Fibroblast of lung (primary cell): ENCODE results near the gene ADRB2. TPM values are rescaled to one million over a fixed set of nuclear protein-coding genes. Genes with fewer than 3 reads are reported as not detected.

ENCODE experiments used
- DNase-seq, 2 donors: peaks; one replicate each; pipeline versions ENCODE4 v3.0.0 to v3.0.0-alpha.2; 2010; ENCODE audit warnings: low read depth in 2 of 2
- H2AFZ ChIP-seq: 2 replicates; pipeline ENCODE4 v1.5.1; 2012; ENCODE audit warnings: low read length, control low read depth, inconsistent platforms
- H3K27ac ChIP-seq: 2 replicates; pipeline ENCODE4 v1.5.1; 2011; ENCODE audit warnings: low read length, control low read depth; ENCODE audit not compliant: insufficient read depth
- H3K27me3 ChIP-seq: 2 replicates; pipeline ENCODE4 v1.5.1; 2011; ENCODE audit warnings: mild to moderate bottlenecking, low read length; ENCODE audit not compliant: control insufficient read depth, insufficient read depth
- H3K36me3 ChIP-seq: 2 replicates; pipeline ENCODE4 v1.5.1; 2011; ENCODE audit warnings: low read length; ENCODE audit not compliant: control insufficient read depth, insufficient read depth
- H3K4me1 ChIP-seq: 2 replicates; pipeline ENCODE4 v1.5.1; 2011; ENCODE audit warnings: low read length; ENCODE audit not compliant: control insufficient read depth, insufficient read depth; ENCODE audit errors: extremely low read depth
- H3K4me2 ChIP-seq: 2 replicates; pipeline ENCODE4 v1.5.1; 2011; ENCODE audit warnings: low read length, control low read depth; ENCODE audit not compliant: insufficient read depth; ENCODE audit errors: extremely low read depth
- H3K4me3 ChIP-seq, 4 experiments: fragments of 200-600 bp in 1 of 4; sonication (generic) in 1 of 4; replicated peaks in 1 of 4; 2 replicates each; pipeline ENCODE4 v1.5.1; 2011 to 2016; ENCODE audit warnings: low read length in 4 of 4, low read depth in 3 of 4, mild to moderate bottlenecking in 3 of 4, control low read depth in 2 of 4, inconsistent platforms in 1 of 4, mixed read lengths in 1 of 4; ENCODE audit not compliant: insufficient read depth in 1 of 4; ENCODE audit errors: control extremely low read depth in 1 of 4
- H3K79me2 ChIP-seq: 2 replicates; pipeline ENCODE4 v1.5.1; 2012; ENCODE audit warnings: mild to moderate bottlenecking, low read length, inconsistent platforms; ENCODE audit not compliant: control insufficient read depth, insufficient read depth
- H3K9ac ChIP-seq: 2 replicates; pipeline ENCODE4 v1.5.1; 2011; ENCODE audit warnings: mild to moderate bottlenecking, low read length, control low read depth; ENCODE audit not compliant: insufficient read depth
- H3K9me3 ChIP-seq: 2 replicates; pipeline ENCODE4 v1.5.1; 2012; ENCODE audit warnings: low read depth, low read length; ENCODE audit not compliant: control insufficient read depth, insufficient read depth
- H4K20me1 ChIP-seq: 2 replicates; pipeline ENCODE4 v1.5.1; 2011; ENCODE audit warnings: low read length; ENCODE audit not compliant: control insufficient read depth, insufficient read depth; ENCODE audit errors: extremely low read depth
- CTCF ChIP-seq, 2 donors: IDR thresholded peaks in 1 of 2; conservative IDR thresholded peaks in 1 of 2; 1 replicate in 1 of 2; 2 replicates in 1 of 2; pipeline ENCODE4 v1.5.1; 2011 to 2012; ENCODE audit warnings: low read length in 2 of 2, control low read depth in 1 of 2, inconsistent platforms in 1 of 2, low read depth in 1 of 2, mild to moderate bottlenecking in 1 of 2
- EZH2 ChIP-seq: IDR thresholded peaks from 2 replicates; pipeline ENCODE4 v1.5.1; 2012; ENCODE audit warnings: low read length, control low read depth, mild to moderate bottlenecking; ENCODE audit errors: missing control alignments
- polyA plus RNA-seq, 2 donors: library from polyadenylated mRNA; depleted of rRNA in 1 of 2; stranded (reverse) in 1 of 2; unstranded in 1 of 2; fragments of >200 nt; gene quantifications; 2 replicates each; pipeline ENCODE4 v1.2.1, GENCODE V29; 2011 to 2012; ENCODE audit warnings: missing spikeins in 1 of 2
- total RNA-seq: library from RNA; depleted of rRNA; stranded (reverse); fragments of >200 nt; gene quantifications from 2 replicates; pipeline ENCODE4 v1.2.1, GENCODE V29; 2014

Gene ADRB2
- total and polyA plus RNA-seq, 2 donors (not counting 1 experiment from before 2014, with no cell fraction given), result 0.60 to 4.5 TPM

GRCh38 chr5:148780711-148781110 is 45.7 kb upstream of the ADRB2 start:
- Histone ChIP-seq H3K79me2 (no peaks in the 10 kb centered on the region), H3K36me3 (no peaks in the 10 kb centered on the region), H4K20me1 (no peaks in the 10 kb centered on the region), H3K9ac (no peak overlapping the region), H2AFZ (no peak overlapping the region), H3K27me3 (no peaks in the 10 kb centered on the region), H3K9me3 (no peaks in the 10 kb centered on the region), H3K4me1 (no peaks in the 10 kb centered on the region), H3K4me2 (no peak overlapping the region), H3K4me3 (no peak overlapping the region), H3K27ac (no peak overlapping the region)
- no peak for DNase-seq
- TF ChIP-seq EZH2, result no peak

GRCh38 chr5:148781766-148782165 is 44.6 kb upstream of the ADRB2 start:
- Histone ChIP-seq H2AFZ (no peak overlapping the region), H4K20me1 (no peaks in the 10 kb centered on the region), H3K36me3 (no peaks in the 10 kb centered on the region), H3K27me3 (no peaks in the 10 kb centered on the region), H3K4me2 (no peak overlapping the region), H3K9ac (no peak overlapping the region), H3K27ac (no peak overlapping the region), H3K9me3 (no peaks in the 10 kb centered on the region), H3K4me3 (no peak overlapping the region), H3K79me2 (no peaks in the 10 kb centered on the region), H3K4me1 (no peaks in the 10 kb centered on the region)
- no peak for DNase-seq
- TF ChIP-seq CTCF (conservative IDR thresholded peaks at IDR 0.05 in 1 of 2, IDR thresholded peaks at IDR 0.05 in 1 of 2; ENCODE audit: low read depth in 1 of 2, low read length in 2 of 2), result no peak
- no peak for TF ChIP-seq EZH2

GRCh38 chr5:148785223-148785622 is 41.2 kb upstream of the ADRB2 start:
- no peak for TF ChIP-seq EZH2
- no peak for TF ChIP-seq CTCF (conservative IDR thresholded peaks at IDR 0.05 in 1 of 2, IDR thresholded peaks at IDR 0.05 in 1 of 2; ENCODE audit: low read depth in 1 of 2, low read length in 2 of 2)
- Histone ChIP-seq H4K20me1 (no peaks in the 10 kb centered on the region), H3K4me1 (no peaks in the 10 kb centered on the region), H3K4me2 (no peak overlapping the region), H3K9ac (no peak overlapping the region), H3K27me3 (no peaks in the 10 kb centered on the region), H3K4me3 (no peak overlapping the region), H3K79me2 (no peaks in the 10 kb centered on the region), H3K9me3 (no peaks in the 10 kb centered on the region), H2AFZ (no peak overlapping the region), H3K36me3 (no peaks in the 10 kb centered on the region), H3K27ac (no peak overlapping the region)
- DNase-seq, result no peak

- DNase-seq, result no peak
These were observed 40.0 kb upstream of the ADRB2 start for GRCh38 chr5:148786456-148786855.

More at GRCh38 chr5:148786456-148786855, 40.0 kb upstream of the ADRB2 start:
- Histone ChIP-seq H4K20me1 (no peaks in the 10 kb centered on the region), H3K27ac (no peak overlapping the region), H3K9ac (no peak overlapping the region), H2AFZ (no peak overlapping the region), H3K4me2 (no peak overlapping the region), H3K4me1 (no peaks in the 10 kb centered on the region), H3K9me3 (no peaks in the 10 kb centered on the region), H3K4me3 (no peak overlapping the region), H3K27me3 (no peaks in the 10 kb centered on the region), H3K79me2 (no peaks in the 10 kb centered on the region), H3K36me3 (no peaks in the 10 kb centered on the region)
- TF ChIP-seq EZH2 (no peak), CTCF (conservative IDR thresholded peaks at IDR 0.05 in 1 of 2, IDR thresholded peaks at IDR 0.05 in 1 of 2; ENCODE audit: low read depth in 1 of 2, low read length in 2 of 2) (no peak)
